Neural crest cell (in vitro differentiated cells): ENCODE measurements around the gene CTAG1B. TPM values are rescaled to one million over a fixed set of nuclear protein-coding genes. Genes with fewer than 3 reads are reported as not detected.
"Not testable (repeated sequence)": the region's sequence is repeated elsewhere in the genome, so short reads cannot be mapped to it uniquely, and the experiment has no call there.

Experiments
- DNase-seq: peaks from one replicate; pipeline ENCODE4 v3.0.0; 2021; ENCODE audit warnings: low read depth, mixed read lengths, low spot score
- H3K27ac Mint-ChIP-seq: one replicate; pipeline ENCODE4 v1.8.0; 2021; ENCODE audit warnings: mild to moderate bottlenecking, mixed read lengths; ENCODE audit not compliant: unreplicated experiment
- H3K27me3 Mint-ChIP-seq: 2 replicates; pipeline ENCODE4 v1.8.0; 2021; ENCODE audit warnings: low read depth, mild to moderate bottlenecking, mixed read lengths
- H3K36me3 Mint-ChIP-seq: 2 replicates; pipeline ENCODE4 v1.8.0; 2021; ENCODE audit warnings: low read depth, mild to moderate bottlenecking, mixed read lengths
- H3K4me1 Mint-ChIP-seq: 2 replicates; pipeline ENCODE4 v1.8.0; 2021; ENCODE audit warnings: mixed read lengths
- H3K4me3 Mint-ChIP-seq: one replicate; pipeline ENCODE4 v1.8.0; 2021; ENCODE audit warnings: mild to moderate bottlenecking, mixed read lengths
- H3K9me3 Mint-ChIP-seq: 2 replicates; pipeline ENCODE4 v1.8.0; 2021; ENCODE audit warnings: mixed read lengths
- CTCF ChIP-seq: fragments of 200-600 bp; sonication (generic); conservative IDR thresholded peaks from 2 replicates; pipeline ENCODE4 v1.5.0; 2021; ENCODE audit warnings: antibody characterized with exemption, mild to moderate bottlenecking
- total RNA-seq: library from RNA; stranded (reverse); gene quantifications from 2 replicates; pipeline ENCODE4 v1.2.1, GENCODE V29; 2021

Gene CTAG1B
- total RNA-seq, 1 donor from 2014 or later = not detected

- DNase-seq = no peak
- no peak overlapping the region for H3K27ac Mint-ChIP-seq
- H3K4me3 Mint-ChIP-seq = no peak overlapping the region
- no peaks in the 10 kb centered on the region for H3K4me1 Mint-ChIP-seq
- H3K36me3 Mint-ChIP-seq = peaks cover 9% of the 10 kb centered on the region
- H3K27me3 Mint-ChIP-seq = peaks cover 6% of the 10 kb centered on the region
- H3K9me3 Mint-ChIP-seq = peaks cover 14% of the 10 kb centered on the region
- no peak for TF ChIP-seq CTCF
These were observed 24.6 kb downstream of the CTAG1B start for GRCh38 chrX:154594491-154594890.

DNA sequence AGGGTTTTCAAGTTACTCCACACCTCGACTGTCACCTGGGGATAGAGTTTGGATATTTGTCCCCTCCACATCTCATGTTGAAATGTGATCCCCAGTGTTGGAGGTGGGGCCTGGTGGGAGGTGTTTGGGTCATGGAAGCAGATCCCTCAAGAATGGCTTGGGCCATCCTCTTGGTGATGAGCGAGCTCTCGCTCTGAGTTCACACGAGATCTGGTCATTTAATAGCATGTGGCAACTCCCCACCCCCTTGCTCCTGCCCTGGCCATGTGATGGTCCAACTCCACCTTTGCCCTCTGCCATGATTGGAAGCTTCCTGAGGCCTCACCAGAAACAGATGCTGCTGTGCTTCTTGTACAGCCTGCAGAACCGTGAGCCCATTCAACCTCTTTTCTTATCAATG, 25.9 kb downstream of the CTAG1B start:
- no peak for TF ChIP-seq CTCF
- Mint-ChIP-seq H3K36me3 (peaks cover 9% of the 10 kb centered on the region), H3K4me3 (no peak overlapping the region), H3K4me1 (no peaks in the 10 kb centered on the region), H3K27me3 (peaks cover 6% of the 10 kb centered on the region), H3K9me3 (peaks cover 14% of the 10 kb centered on the region), H3K27ac (no peak overlapping the region)
- no peak for DNase-seq

DNA sequence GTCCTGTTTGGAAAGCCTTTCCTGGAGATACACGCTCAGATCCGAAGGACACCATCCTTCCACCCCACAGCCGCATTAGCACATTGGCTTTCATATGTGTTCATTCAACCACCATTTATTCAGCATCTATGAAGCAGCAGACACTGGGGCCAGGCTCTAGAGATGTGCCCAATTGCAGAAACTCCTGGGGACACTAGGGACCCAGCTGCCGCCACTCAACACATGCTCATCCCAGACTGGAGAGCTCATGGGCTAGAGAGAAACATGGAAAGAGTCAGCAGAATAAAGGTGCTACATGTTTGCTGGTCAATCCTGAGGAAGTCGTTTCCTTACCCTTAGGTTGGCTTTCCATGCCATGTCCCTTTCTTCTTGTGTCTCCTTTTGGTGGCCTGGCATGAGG, 26.6 kb downstream of the CTAG1B start:
- Mint-ChIP-seq H3K9me3 (peaks cover 9% of the 10 kb centered on the region), H3K27ac (no peak overlapping the region), H3K4me1 (no peaks in the 10 kb centered on the region), H3K36me3 (peaks cover 9% of the 10 kb centered on the region), H3K4me3 (no peak overlapping the region), H3K27me3 (peaks cover 6% of the 10 kb centered on the region)
- no peak for TF ChIP-seq CTCF
- no peak for DNase-seq

DNA sequence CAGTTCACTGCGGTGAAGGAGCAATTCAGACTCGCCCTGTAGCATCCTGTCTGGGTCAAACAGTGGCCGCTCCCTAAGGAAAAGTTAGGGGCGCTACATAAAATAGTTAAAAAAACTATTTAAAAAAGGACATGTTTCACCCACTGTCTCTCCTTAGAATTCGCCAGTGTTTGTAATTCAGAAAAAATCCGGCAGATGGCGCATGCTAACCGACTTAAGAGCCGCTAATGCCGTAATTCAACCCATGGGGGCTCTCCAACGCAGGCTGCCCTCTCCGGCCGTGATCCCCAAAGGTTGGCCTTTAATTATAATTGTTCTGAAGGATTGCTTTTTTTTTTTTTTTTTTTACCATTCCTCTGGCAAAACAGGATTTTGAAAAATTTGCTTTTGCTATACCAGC, 28.7 kb downstream of the CTAG1B start:
- H3K4me1 Mint-ChIP-seq, H3K27ac Mint-ChIP-seq, H3K27me3 Mint-ChIP-seq, H3K9me3 Mint-ChIP-seq, H3K4me3 Mint-ChIP-seq, H3K36me3 Mint-ChIP-seq, DNase-seq: not testable (repeated sequence)

- H3K27me3 Mint-ChIP-seq, DNase-seq, H3K4me1 Mint-ChIP-seq, H3K27ac Mint-ChIP-seq, H3K4me3 Mint-ChIP-seq, H3K36me3 Mint-ChIP-seq, H3K9me3 Mint-ChIP-seq: not testable (repeated sequence)
These were observed 34.4 kb downstream of the CTAG1B start, which contains the start of gene CTAG1A for GRCh38 chrX:154584585-154585183. TSS of gene CTAG1A (plus strand) at chrX:154585133. CDS start at chrX:154585207, 74 bp downstream.

GRCh38 chrX:154582994-154583393, 36.1 kb downstream of the CTAG1B start:
- H3K36me3 Mint-ChIP-seq, H3K27ac Mint-ChIP-seq, H3K27me3 Mint-ChIP-seq, H3K4me3 Mint-ChIP-seq, H3K9me3 Mint-ChIP-seq, H3K4me1 Mint-ChIP-seq, DNase-seq: not testable (repeated sequence)

DNA sequence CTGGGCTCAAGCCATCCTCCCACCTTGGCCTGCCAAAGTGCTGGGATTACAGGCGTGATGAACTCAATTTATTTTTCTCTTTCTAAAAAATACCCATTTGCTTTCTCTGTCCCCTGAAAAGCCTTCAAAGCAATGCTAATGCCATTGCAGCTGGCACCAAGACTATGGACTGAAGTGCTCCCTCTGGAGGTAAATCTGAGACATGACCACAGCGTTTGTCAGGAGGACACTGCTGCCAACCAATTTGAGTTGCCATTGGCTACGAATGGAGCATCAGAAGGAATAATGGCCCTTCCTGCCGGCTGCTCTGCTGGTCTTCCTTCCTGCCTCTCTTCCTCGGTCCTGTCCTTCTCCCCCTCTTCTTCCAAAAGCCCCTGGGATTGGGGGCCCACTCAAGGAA, 44.0 kb downstream of the CTAG1B start:
- H3K27me3 Mint-ChIP-seq, H3K27ac Mint-ChIP-seq, H3K4me3 Mint-ChIP-seq, H3K9me3 Mint-ChIP-seq, DNase-seq, H3K36me3 Mint-ChIP-seq, H3K4me1 Mint-ChIP-seq: not testable (repeated sequence)

DNA sequence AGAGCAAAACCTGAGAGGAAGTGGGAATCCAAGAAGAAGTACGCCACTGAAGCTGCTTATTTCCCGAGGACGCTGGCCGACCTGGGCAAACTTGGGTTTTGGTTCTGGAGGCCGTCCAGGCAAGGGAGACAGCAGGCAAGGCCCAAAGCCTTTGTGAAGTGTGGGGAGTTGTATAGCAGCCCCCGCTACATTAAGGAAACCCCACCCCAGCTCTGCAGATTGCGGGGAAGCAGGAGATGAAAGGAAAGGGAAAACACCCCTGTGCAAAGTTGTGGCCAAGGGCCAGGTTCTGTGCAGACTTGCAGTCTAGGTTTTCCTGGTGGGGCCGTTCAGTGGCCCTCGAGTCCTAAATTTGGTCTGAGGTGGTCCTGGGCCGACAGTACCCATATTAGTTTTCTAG, 46.0 kb downstream of the CTAG1B start:
- not testable (repeated sequence) for H3K4me3 Mint-ChIP-seq, H3K27me3 Mint-ChIP-seq, H3K27ac Mint-ChIP-seq, DNase-seq, H3K9me3 Mint-ChIP-seq, H3K36me3 Mint-ChIP-seq, H3K4me1 Mint-ChIP-seq

- not testable (repeated sequence) for H3K4me3 Mint-ChIP-seq, H3K27me3 Mint-ChIP-seq, H3K27ac Mint-ChIP-seq, H3K9me3 Mint-ChIP-seq, DNase-seq, H3K36me3 Mint-ChIP-seq, H3K4me1 Mint-ChIP-seq
These were observed 48.7 kb downstream of the CTAG1B start for GRCh38 chrX:154570361-154570760.
